ENCODE data around the gene RAB31.

The RAB31 gene

GRCh38 chr18:9905401-9905922 is 197.4 kb downstream of the RAB31 start:
- Histone ChIP-seq H3K4me2 (ENCODE audit: low read length) (peak overlapping the region; percentile 34), H3K36me3 (ENCODE audit: control insufficient read depth, insufficient read depth, low read length) (no peaks in the 10 kb centered on the region), H3K4me1 (peaks cover 16% of the 10 kb centered on the region), H3K4me3 (ENCODE audit: low read depth, low read length) (no peak overlapping the region), H3K79me2 (no peaks in the 10 kb centered on the region), H3K27me3 (ENCODE audit: control insufficient read depth, insufficient read depth, low read length) (no peaks in the 10 kb centered on the region), H3K9me3 (ENCODE audit: control insufficient read depth, low read length) (no peaks in the 10 kb centered on the region), H3K27ac (peak overlapping the region; percentile 45), H3K9ac (no peak overlapping the region), H2AFZ (peak overlapping the region; percentile 4)
- no peak for TF ChIP-seq CTCF (IDR thresholded peaks at IDR 0.05)

GRCh38 chr18:9906481-9906880 is 198.4 kb downstream of the RAB31 start:
- Histone ChIP-seq H2AFZ (no peak overlapping the region), H3K27me3 (ENCODE audit: control insufficient read depth, insufficient read depth, low read length) (no peaks in the 10 kb centered on the region), H3K4me1 (peaks cover 16% of the 10 kb centered on the region), H3K36me3 (ENCODE audit: control insufficient read depth, insufficient read depth, low read length) (no peaks in the 10 kb centered on the region), H3K4me3 (ENCODE audit: low read depth, low read length) (no peak overlapping the region), H3K9me3 (ENCODE audit: control insufficient read depth, low read length) (no peaks in the 10 kb centered on the region), H3K4me2 (ENCODE audit: low read length) (no peak overlapping the region), H3K79me2 (no peaks in the 10 kb centered on the region), H3K9ac (no peak overlapping the region), H3K27ac (no peak overlapping the region)
- no peak for TF ChIP-seq CTCF (IDR thresholded peaks at IDR 0.05)

- H3K4me2 ChIP-seq (ENCODE audit: low read length): no peak overlapping the region
- H3K79me2 ChIP-seq: no peaks in the 10 kb centered on the region
- no peak overlapping the region for H2AFZ ChIP-seq
- no peak overlapping the region for H3K9ac ChIP-seq
- no peaks in the 10 kb centered on the region for H3K36me3 ChIP-seq (ENCODE audit: control insufficient read depth, insufficient read depth, low read length)
- no peaks in the 10 kb centered on the region for H3K27me3 ChIP-seq (ENCODE audit: control insufficient read depth, insufficient read depth, low read length)
- H3K27ac ChIP-seq: no peak overlapping the region
- H3K4me1 ChIP-seq: peaks cover 16% of the 10 kb centered on the region
- no peak for TF ChIP-seq CTCF (IDR thresholded peaks at IDR 0.05)
- H3K9me3 ChIP-seq (ENCODE audit: control insufficient read depth, low read length): no peaks in the 10 kb centered on the region
- H3K4me3 ChIP-seq (ENCODE audit: low read depth, low read length): no peak overlapping the region
Observed at GRCh38 chr18:9907867-9908266, 199.8 kb downstream of the RAB31 start.

- H3K9ac ChIP-seq: no peak overlapping the region
- peaks cover 12% of the 10 kb centered on the region for H3K4me1 ChIP-seq
- peaks cover 3% of the 10 kb centered on the region for H3K79me2 ChIP-seq
- H3K9me3 ChIP-seq (ENCODE audit: control insufficient read depth, low read length): no peaks in the 10 kb centered on the region
- TF ChIP-seq CTCF (IDR thresholded peaks at IDR 0.05): no peak
- H3K27ac ChIP-seq: no peak overlapping the region
- no peak overlapping the region for H3K4me2 ChIP-seq (ENCODE audit: low read length)
- no peaks in the 10 kb centered on the region for H3K27me3 ChIP-seq (ENCODE audit: control insufficient read depth, insufficient read depth, low read length)
- H3K36me3 ChIP-seq (ENCODE audit: control insufficient read depth, insufficient read depth, low read length): no peaks in the 10 kb centered on the region
- H2AFZ ChIP-seq: no peak overlapping the region
- no peak overlapping the region for H3K4me3 ChIP-seq (ENCODE audit: low read depth, low read length)
Observed at GRCh38 chr18:9910071-9910470, 202.0 kb downstream of the RAB31 start.

GRCh38 chr18:9910661-9911060 is 202.6 kb downstream of the RAB31 start:
- H3K4me2 ChIP-seq (ENCODE audit: low read length): no peak overlapping the region
- H3K9me3 ChIP-seq (ENCODE audit: control insufficient read depth, low read length): no peaks in the 10 kb centered on the region
- H3K4me3 ChIP-seq (ENCODE audit: low read depth, low read length): no peak overlapping the region
- H2AFZ ChIP-seq: no peak overlapping the region
- H3K4me1 ChIP-seq: peaks cover 9% of the 10 kb centered on the region
- no peak for TF ChIP-seq CTCF (IDR thresholded peaks at IDR 0.05)
- no peak overlapping the region for H3K27ac ChIP-seq
- no peak overlapping the region for H3K9ac ChIP-seq
- peaks cover 9% of the 10 kb centered on the region for H3K79me2 ChIP-seq
- no peaks in the 10 kb centered on the region for H3K27me3 ChIP-seq (ENCODE audit: control insufficient read depth, insufficient read depth, low read length)
- no peaks in the 10 kb centered on the region for H3K36me3 ChIP-seq (ENCODE audit: control insufficient read depth, insufficient read depth, low read length)
